ENCODE measurements around the gene YPEL2.

The YPEL2 gene

DNA sequence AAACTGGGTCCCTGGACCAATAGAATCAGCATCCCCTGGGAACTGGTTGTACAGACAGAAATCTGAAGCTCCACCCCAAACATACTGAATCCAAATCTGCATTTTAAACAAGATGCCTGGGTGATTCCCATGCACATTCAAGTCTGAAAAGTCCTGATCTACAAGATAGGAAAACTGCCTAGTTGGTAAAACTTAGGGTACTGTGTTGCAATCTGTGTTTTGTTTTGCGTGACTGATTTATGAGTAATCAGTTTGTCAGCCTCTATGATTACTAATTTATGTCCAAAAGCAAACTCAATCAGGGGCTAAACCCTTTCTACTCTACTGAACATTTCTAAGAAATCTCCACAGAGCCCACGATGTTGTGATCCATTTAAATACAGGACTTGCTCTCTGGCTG, 103.8 kb downstream of the YPEL2 start:
- H3K36me3 ChIP-seq (ENCODE audit: control insufficient read depth, low read length), result no peaks in the 10 kb centered on the region
- H3K4me3 ChIP-seq (ENCODE audit: low read length), result no peak overlapping the region
- no peaks in the 10 kb centered on the region for H3F3A ChIP-seq (ENCODE audit: control insufficient read depth, insufficient read depth)
- no peak overlapping the region for H3K4me2 ChIP-seq (ENCODE audit: low read length)
- no peaks in the 10 kb centered on the region for H3K79me2 ChIP-seq (ENCODE audit: control insufficient read depth, low read length)
- peaks cover 18% of the 10 kb centered on the region for H3K27me3 ChIP-seq (ENCODE audit: control insufficient read depth, low read length)
- H3K9me3 ChIP-seq (ENCODE audit: control insufficient read depth, insufficient read depth, low read length), result no peaks in the 10 kb centered on the region
- H3K4me1 ChIP-seq (ENCODE audit: control insufficient read depth, low read length), result peaks cover 31% of the 10 kb centered on the region
- TF ChIP-seq EZH2phosphoT487 (IDR thresholded peaks at IDR 0.05; ENCODE audit: borderline replicate concordance, low read length), result no peak
- TF ChIP-seq, protein P1, sequence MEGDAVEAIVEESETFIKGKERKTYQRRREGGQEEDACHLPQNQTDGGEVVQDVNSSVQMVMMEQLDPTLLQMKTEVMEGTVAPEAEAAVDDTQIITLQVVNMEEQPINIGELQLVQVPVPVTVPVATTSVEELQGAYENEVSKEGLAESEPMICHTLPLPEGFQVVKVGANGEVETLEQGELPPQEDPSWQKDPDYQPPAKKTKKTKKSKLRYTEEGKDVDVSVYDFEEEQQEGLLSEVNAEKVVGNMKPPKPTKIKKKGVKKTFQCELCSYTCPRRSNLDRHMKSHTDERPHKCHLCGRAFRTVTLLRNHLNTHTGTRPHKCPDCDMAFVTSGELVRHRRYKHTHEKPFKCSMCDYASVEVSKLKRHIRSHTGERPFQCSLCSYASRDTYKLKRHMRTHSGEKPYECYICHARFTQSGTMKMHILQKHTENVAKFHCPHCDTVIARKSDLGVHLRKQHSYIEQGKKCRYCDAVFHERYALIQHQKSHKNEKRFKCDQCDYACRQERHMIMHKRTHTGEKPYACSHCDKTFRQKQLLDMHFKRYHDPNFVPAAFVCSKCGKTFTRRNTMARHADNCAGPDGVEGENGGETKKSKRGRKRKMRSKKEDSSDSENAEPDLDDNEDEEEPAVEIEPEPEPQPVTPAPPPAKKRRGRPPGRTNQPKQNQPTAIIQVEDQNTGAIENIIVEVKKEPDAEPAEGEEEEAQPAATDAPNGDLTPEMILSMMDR (IDR thresholded peaks at IDR 0.05; ENCODE audit: low read depth, low read length, poor library complexity, severe bottlenecking), result no peak
- H4K20me1 ChIP-seq (ENCODE audit: control insufficient read depth, insufficient read depth, low read depth, low read length), result no peaks in the 10 kb centered on the region
- H3K9me2 ChIP-seq (replicated peaks; ENCODE audit: control insufficient read depth, low read length), result no peaks in the 10 kb centered on the region
- H3K27ac ChIP-seq (ENCODE audit: low read depth, low read length), result no peak overlapping the region

DNA sequence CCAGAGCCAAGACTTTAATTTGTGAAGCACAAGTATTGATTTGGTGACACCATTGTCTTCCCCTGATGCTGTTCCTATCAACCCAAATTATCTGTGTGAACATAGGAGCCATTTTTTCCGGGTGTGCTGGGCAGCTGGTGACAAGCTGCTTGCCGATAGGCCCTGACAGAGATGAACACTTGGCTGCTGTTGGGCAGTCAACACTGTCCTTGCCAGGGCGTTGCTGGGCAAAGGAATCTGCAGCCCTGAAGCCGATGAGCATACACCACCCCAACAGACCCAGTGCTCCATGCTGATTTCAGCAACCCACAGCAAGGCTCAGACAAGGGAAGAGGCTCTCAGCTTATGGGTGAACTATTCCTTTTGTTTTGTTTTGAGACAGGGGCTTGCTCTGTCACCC, 105.4 kb downstream of the YPEL2 start:
- H3K9me3 ChIP-seq (ENCODE audit: control insufficient read depth, insufficient read depth, low read length), result no peaks in the 10 kb centered on the region
- no peak overlapping the region for H3K4me3 ChIP-seq (ENCODE audit: low read length)
- H3F3A ChIP-seq (ENCODE audit: control insufficient read depth, insufficient read depth), result no peaks in the 10 kb centered on the region
- no peaks in the 10 kb centered on the region for H3K36me3 ChIP-seq (ENCODE audit: control insufficient read depth, low read length)
- TF ChIP-seq, protein P1 (IDR thresholded peaks at IDR 0.05; ENCODE audit: low read depth, low read length, poor library complexity, severe bottlenecking), result no peak
- no peak for TF ChIP-seq EZH2phosphoT487 (IDR thresholded peaks at IDR 0.05; ENCODE audit: borderline replicate concordance, low read length)
- H3K9me2 ChIP-seq (replicated peaks; ENCODE audit: control insufficient read depth, low read length), result no peaks in the 10 kb centered on the region
- H3K79me2 ChIP-seq (ENCODE audit: control insufficient read depth, low read length), result no peaks in the 10 kb centered on the region
- peaks cover 40% of the 10 kb centered on the region for H3K4me1 ChIP-seq (ENCODE audit: control insufficient read depth, low read length)
- H3K4me2 ChIP-seq (ENCODE audit: low read length), result no peak overlapping the region
- H3K27me3 ChIP-seq (ENCODE audit: control insufficient read depth, low read length), result peaks cover 15% of the 10 kb centered on the region
- H3K27ac ChIP-seq (ENCODE audit: low read depth, low read length), result no peak overlapping the region
- H4K20me1 ChIP-seq (ENCODE audit: control insufficient read depth, insufficient read depth, low read depth, low read length), result no peaks in the 10 kb centered on the region

DNA sequence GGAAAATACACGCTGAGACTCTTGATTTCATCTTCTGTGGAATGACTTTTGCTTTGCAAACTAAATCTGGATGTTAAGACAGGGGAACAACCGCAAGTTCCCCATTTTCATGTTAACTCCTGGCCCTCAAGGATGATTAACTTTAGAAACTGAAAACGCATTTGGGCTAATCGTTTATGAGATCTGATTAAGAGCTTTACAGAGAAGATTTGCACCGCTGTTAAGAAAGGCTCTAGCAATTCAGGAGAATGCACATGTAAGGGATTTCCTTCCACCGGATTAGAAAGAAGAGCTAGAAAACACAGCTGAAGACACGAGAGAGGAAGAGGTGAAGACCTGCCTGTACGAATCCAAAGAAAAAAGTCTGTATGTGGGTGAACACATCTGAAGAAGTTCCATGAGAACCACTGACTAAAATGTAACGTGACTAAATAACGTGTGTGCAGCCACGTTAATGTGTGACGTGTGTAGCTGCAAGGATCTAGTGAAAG, 106.4 kb downstream of the YPEL2 start:
- TF ChIP-seq, protein P1 (IDR thresholded peaks at IDR 0.05; ENCODE audit: low read depth, low read length, poor library complexity, severe bottlenecking), result no peak
- TF ChIP-seq EZH2phosphoT487 (IDR thresholded peaks at IDR 0.05; ENCODE audit: borderline replicate concordance, low read length), result no peak
- peak overlapping the region; percentile 51 for H3K4me2 ChIP-seq (ENCODE audit: low read length)

More for the DNA sequence above, 106.4 kb downstream of the YPEL2 start:
- Histone ChIP-seq H3K36me3 (ENCODE audit: control insufficient read depth, low read length) (no peaks in the 10 kb centered on the region), H3K9me3 (ENCODE audit: control insufficient read depth, insufficient read depth, low read length) (no peaks in the 10 kb centered on the region), H3K4me1 (ENCODE audit: control insufficient read depth, low read length) (peaks cover 40% of the 10 kb centered on the region), H3K9me2 (replicated peaks; ENCODE audit: control insufficient read depth, low read length) (no peaks in the 10 kb centered on the region), H3F3A (ENCODE audit: control insufficient read depth, insufficient read depth) (no peaks in the 10 kb centered on the region), H3K79me2 (ENCODE audit: control insufficient read depth, low read length) (no peaks in the 10 kb centered on the region), H4K20me1 (ENCODE audit: control insufficient read depth, insufficient read depth, low read depth, low read length) (no peaks in the 10 kb centered on the region), H3K4me3 (ENCODE audit: low read length) (peak overlapping the region; percentile 38), H3K27ac (ENCODE audit: low read depth, low read length) (no peak overlapping the region), H3K27me3 (ENCODE audit: control insufficient read depth, low read length) (peaks cover 13% of the 10 kb centered on the region)
